Osteoblast (primary cell): ENCODE measurements around the gene FAM13A. TPM values are rescaled to one million over a fixed set of nuclear protein-coding genes. Genes with fewer than 3 reads are reported as not detected.

Experiments used
- DNase-seq: peaks from one replicate; pipeline ENCODE4 v3.0.0; 2011; ENCODE audit warnings: low spot score, mixed read lengths; ENCODE audit not compliant: insufficient read length; ENCODE audit errors: missing footprints
- H2AFZ ChIP-seq: 2 replicates; pipeline ENCODE4 v1.6.0; 2011; ENCODE audit warnings: mild to moderate bottlenecking, low read length
- H3K27ac ChIP-seq: 2 replicates; pipeline ENCODE4 v1.5.1; 2011; ENCODE audit warnings: mild to moderate bottlenecking, low read depth, low read length, moderate library complexity
- H3K27me3 ChIP-seq: 2 replicates; pipeline ENCODE4 v1.6.0; 2012; ENCODE audit warnings: mild to moderate bottlenecking, control low read depth, inconsistent platforms, low read length, moderate library complexity; ENCODE audit not compliant: insufficient read depth
- H3K36me3 ChIP-seq: 2 replicates; pipeline ENCODE4 v1.5.1; 2011; ENCODE audit warnings: mild to moderate bottlenecking, low read length, control low read depth, moderate library complexity; ENCODE audit not compliant: insufficient read depth
- H3K4me1 ChIP-seq: 2 replicates; pipeline ENCODE4 v1.5.1; 2011; ENCODE audit warnings: mild to moderate bottlenecking, low read length, control low read depth, moderate library complexity; ENCODE audit not compliant: insufficient read depth
- H3K4me2 ChIP-seq: 2 replicates; pipeline ENCODE4 v1.6.0; 2011; ENCODE audit warnings: mild to moderate bottlenecking, low read length; ENCODE audit not compliant: insufficient read depth
- H3K4me3 ChIP-seq: fragments of 200-600 bp; sonication (generic); 3 replicates; pipeline ENCODE4 v1.5.1; 2012; ENCODE audit warnings: mild to moderate bottlenecking, low read length, inconsistent platforms; ENCODE audit not compliant: insufficient read depth
- H3K79me2 ChIP-seq: 2 replicates; pipeline ENCODE4 v1.6.0; 2012; ENCODE audit warnings: mild to moderate bottlenecking, low read length, control low read depth, inconsistent platforms; ENCODE audit not compliant: insufficient read depth
- H3K9me3 ChIP-seq: 2 replicates; pipeline ENCODE4 v1.5.1; 2011; ENCODE audit warnings: low read depth, low read length, control low read depth
- H4K20me1 ChIP-seq: 2 replicates; pipeline ENCODE4 v1.6.0; 2012; ENCODE audit warnings: mild to moderate bottlenecking, low read length, control low read depth; ENCODE audit not compliant: insufficient read depth
- total RNA-seq: library from RNA; depleted of rRNA; stranded (reverse); fragments of >200 nt; gene quantifications from 2 replicates; pipeline ENCODE4 v1.2.3, GENCODE V29; 2012
- TF ChIP-seq, protein P1 (sequence below): IDR thresholded peaks from 2 replicates; pipeline ENCODE4 v1.5.1; 2011; ENCODE audit warnings: mild to moderate bottlenecking, low read depth, low read length, moderate library complexity; ENCODE audit errors: extremely low read depth

FAM13A gene
- total RNA-seq, 1 donor: 18.8 TPM

GRCh38 chr4:89000382-89000781 is 56.6 kb downstream of the FAM13A start:
- no peaks in the 10 kb centered on the region for H4K20me1 ChIP-seq
- no peaks in the 10 kb centered on the region for H3K4me1 ChIP-seq
- H3K36me3 ChIP-seq: no peaks in the 10 kb centered on the region
- no peak overlapping the region for H3K4me2 ChIP-seq
- no peak for DNase-seq
- H3K9me3 ChIP-seq: no peaks in the 10 kb centered on the region
- no peaks in the 10 kb centered on the region for H3K27me3 ChIP-seq
- TF ChIP-seq, protein P1, sequence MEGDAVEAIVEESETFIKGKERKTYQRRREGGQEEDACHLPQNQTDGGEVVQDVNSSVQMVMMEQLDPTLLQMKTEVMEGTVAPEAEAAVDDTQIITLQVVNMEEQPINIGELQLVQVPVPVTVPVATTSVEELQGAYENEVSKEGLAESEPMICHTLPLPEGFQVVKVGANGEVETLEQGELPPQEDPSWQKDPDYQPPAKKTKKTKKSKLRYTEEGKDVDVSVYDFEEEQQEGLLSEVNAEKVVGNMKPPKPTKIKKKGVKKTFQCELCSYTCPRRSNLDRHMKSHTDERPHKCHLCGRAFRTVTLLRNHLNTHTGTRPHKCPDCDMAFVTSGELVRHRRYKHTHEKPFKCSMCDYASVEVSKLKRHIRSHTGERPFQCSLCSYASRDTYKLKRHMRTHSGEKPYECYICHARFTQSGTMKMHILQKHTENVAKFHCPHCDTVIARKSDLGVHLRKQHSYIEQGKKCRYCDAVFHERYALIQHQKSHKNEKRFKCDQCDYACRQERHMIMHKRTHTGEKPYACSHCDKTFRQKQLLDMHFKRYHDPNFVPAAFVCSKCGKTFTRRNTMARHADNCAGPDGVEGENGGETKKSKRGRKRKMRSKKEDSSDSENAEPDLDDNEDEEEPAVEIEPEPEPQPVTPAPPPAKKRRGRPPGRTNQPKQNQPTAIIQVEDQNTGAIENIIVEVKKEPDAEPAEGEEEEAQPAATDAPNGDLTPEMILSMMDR: no peak
- H3K4me3 ChIP-seq: no peak overlapping the region
- no peak overlapping the region for H2AFZ ChIP-seq
- no peaks in the 10 kb centered on the region for H3K79me2 ChIP-seq
- no peak overlapping the region for H3K27ac ChIP-seq

DNA sequence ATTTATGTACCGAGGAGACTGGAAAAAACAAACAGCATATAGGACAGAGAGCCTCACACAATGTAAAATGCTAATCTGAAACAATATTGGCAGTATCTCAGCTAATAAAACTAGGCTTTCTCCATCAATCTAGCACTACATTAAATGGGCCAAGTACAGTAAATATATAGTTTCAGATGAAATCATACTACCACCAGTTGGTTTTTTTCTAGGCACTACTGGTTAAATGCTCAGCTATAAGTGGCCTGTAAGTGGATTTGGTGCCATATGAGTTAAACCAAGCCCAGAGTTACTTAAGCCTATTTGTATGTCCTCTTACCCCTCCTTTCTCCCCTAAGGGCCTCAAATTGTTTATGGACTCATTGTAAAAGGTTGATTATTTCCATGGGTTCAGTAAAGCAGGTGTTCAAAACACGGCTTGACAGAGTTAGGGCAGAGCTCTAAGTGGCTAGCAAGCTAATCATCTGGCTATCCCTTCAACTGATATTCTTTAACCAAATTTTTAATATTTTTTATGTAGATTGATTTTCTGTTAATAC is 57.5 kb downstream of the FAM13A start:
- DNase-seq: no peak
- H3K4me3 ChIP-seq: no peak overlapping the region
- no peaks in the 10 kb centered on the region for H3K27me3 ChIP-seq
- H3K4me2 ChIP-seq: no peak overlapping the region
- no peak overlapping the region for H3K27ac ChIP-seq
- H3K4me1 ChIP-seq: no peaks in the 10 kb centered on the region
- H3K36me3 ChIP-seq: no peaks in the 10 kb centered on the region
- TF ChIP-seq, protein P1: no peak
- no peaks in the 10 kb centered on the region for H3K79me2 ChIP-seq
- no peak overlapping the region for H2AFZ ChIP-seq
- no peaks in the 10 kb centered on the region for H4K20me1 ChIP-seq
- no peaks in the 10 kb centered on the region for H3K9me3 ChIP-seq

GRCh38 chr4:88998891-88999290 is 58.1 kb downstream of the FAM13A start:
- TF ChIP-seq, protein P1: no peak
- Histone ChIP-seq H3K79me2 (no peaks in the 10 kb centered on the region), H3K4me2 (no peak overlapping the region)

DNA sequence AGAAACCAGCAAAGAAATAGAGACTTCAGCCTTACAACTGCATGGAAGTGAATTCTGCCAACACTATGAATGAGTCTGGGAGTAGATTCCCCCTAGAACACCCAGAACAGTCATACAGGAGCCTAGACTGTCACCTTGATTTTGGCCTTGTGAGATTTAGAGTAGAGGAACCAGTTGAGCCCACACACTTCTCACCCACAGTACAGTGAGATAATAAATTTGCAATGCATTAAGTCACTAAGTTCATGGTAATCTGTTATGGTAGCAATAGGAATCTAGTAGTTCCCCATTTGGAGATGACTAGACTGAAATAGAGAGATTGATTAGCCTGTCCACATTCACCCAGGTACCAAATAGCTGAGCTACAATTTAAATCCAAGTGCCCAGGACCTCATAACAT is 59.0 kb downstream of the FAM13A start:
- H3K27ac ChIP-seq: no peak overlapping the region
- TF ChIP-seq, protein P1: no peak
- H3K27me3 ChIP-seq: no peaks in the 10 kb centered on the region
- H3K79me2 ChIP-seq: no peaks in the 10 kb centered on the region
- H3K4me2 ChIP-seq: no peak overlapping the region
- H3K4me3 ChIP-seq: no peak overlapping the region
- no peaks in the 10 kb centered on the region for H3K4me1 ChIP-seq
- H2AFZ ChIP-seq: no peak overlapping the region
- H4K20me1 ChIP-seq: no peaks in the 10 kb centered on the region
- DNase-seq: no peak
- H3K9me3 ChIP-seq: no peaks in the 10 kb centered on the region
- no peaks in the 10 kb centered on the region for H3K36me3 ChIP-seq

More at GRCh38 chr4:88998891-88999290, 58.1 kb downstream of the FAM13A start:
- no peaks in the 10 kb centered on the region for H4K20me1 ChIP-seq
- no peak overlapping the region for H2AFZ ChIP-seq
- no peak for DNase-seq
- H3K4me3 ChIP-seq: no peak overlapping the region
- H3K4me1 ChIP-seq: no peaks in the 10 kb centered on the region
- no peaks in the 10 kb centered on the region for H3K36me3 ChIP-seq
- no peaks in the 10 kb centered on the region for H3K27me3 ChIP-seq
- no peak overlapping the region for H3K27ac ChIP-seq
- H3K9me3 ChIP-seq: no peaks in the 10 kb centered on the region
